K562 (cell line): ENCODE results near the gene HDAC7. TPM values are rescaled to one million over a fixed set of nuclear protein-coding genes. Genes with fewer than 3 reads are reported as not detected.

Experiments
- ATAC-seq: fragments of 200-7000 bp; cut with Tn5 transposase; 3 replicates; pipeline ENCODE4 v1.9.1; 2020; ENCODE audit warnings: moderate library complexity
- BruUV-seq: library from RNA; stranded (reverse); fragments of 400-500 nt; replicated peaks from 2 replicates; lab custom pipeline; 2021; lab: Mats Ljungman, UMichigan
- CTCF ChIA-PET: fragments of 300-600 bp; formaldehyde crosslinking; extraction: SDS; loops from one replicate; lab custom pipeline; 2021; ENCODE audit warnings: low intra/inter-chr PET ratio; lab: Yijun Ruan, JAX
- POLR2A ChIA-PET: fragments of 300-600, 350-650 bp; sonication (Branson Sonifier 250); formaldehyde crosslinking; extraction: SDS; loops from one replicate; lab custom pipeline; 2021; ENCODE audit warnings: antibody characterized with exemption, inconsistent platforms; lab: Yijun Ruan, JAX
- DNase-seq, 4 experiments: peaks; one replicate each; pipeline versions ENCODE4 v3.0.0 to v3.0.0-alpha.2; 2011 to 2018; ENCODE audit warnings: low spot score in 3 of 4, mixed read lengths in 3 of 4; ENCODE audit errors: extremely low read depth in 1 of 4
- FAIRE-seq: peaks from 2 replicates; lab custom pipeline; 2011; peaks lifted over from hg19 to GRCh38; lab: Jason Lieb, UNC
- H2AFZ ChIP-seq: 2 replicates; pipeline ENCODE4 v1.6.0; 2011; ENCODE audit warnings: low read depth, low read length, control low read depth, inconsistent platforms
- H3K27ac ChIP-seq: fragments of 200-600 bp; 3 replicates; pipeline ENCODE4 v1.8.0; 2011; ENCODE audit warnings: low read depth, mild to moderate bottlenecking, control low read depth, inconsistent platforms, low read length, moderate library complexity, mixed read lengths; ENCODE audit errors: extremely low read depth
- H3K27me3 ChIP-seq, 2 experiments: fragments of 300-600 bp in 1 of 2; 2 replicates in 1 of 2; 3 replicates in 1 of 2; pipeline versions ENCODE4 v1.6.0 to v1.8.0; 2011; ENCODE audit warnings: inconsistent platforms in 2 of 2, low read length in 2 of 2, mild to moderate bottlenecking in 1 of 2, mixed read lengths in 1 of 2, moderate library complexity in 1 of 2; ENCODE audit not compliant: control insufficient read depth in 2 of 2, insufficient read depth in 2 of 2
- H3K36me3 ChIP-seq: fragments of 300-600 bp; 3 replicates; pipeline ENCODE4 v1.8.0; 2011; ENCODE audit warnings: mild to moderate bottlenecking, low read length, inconsistent platforms; ENCODE audit not compliant: control insufficient read depth, insufficient read depth
- H3K4me1 ChIP-seq, 2 experiments: fragments of 200-600 bp in 1 of 2; replicated peaks in 1 of 2; 2 replicates in 1 of 2; 3 replicates in 1 of 2; pipeline versions ENCODE4 v1.5.1 to v1.8.0; 2011; ENCODE audit warnings: inconsistent platforms in 2 of 2, low read length in 2 of 2, mild to moderate bottlenecking in 1 of 2, mixed read lengths in 1 of 2, moderate library complexity in 1 of 2; ENCODE audit not compliant: control insufficient read depth in 2 of 2, insufficient read depth in 2 of 2
- H3K4me2 ChIP-seq: 2 replicates; pipeline ENCODE4 v1.6.1; 2011; ENCODE audit warnings: low read length, control low read depth, inconsistent platforms, mixed read lengths; ENCODE audit not compliant: insufficient read depth
- H3K4me3 ChIP-seq: fragments of 200-600 bp; sonication (generic), shearing (Covaris generic); 2 replicates; pipeline ENCODE4 v1.5.1; 2016; ENCODE audit warnings: control low read depth, inconsistent platforms
- H3K79me2 ChIP-seq: fragments of 200-600 bp; 3 replicates; pipeline ENCODE4 v1.8.0; 2011; ENCODE audit warnings: low read length, inconsistent platforms; ENCODE audit not compliant: control insufficient read depth, insufficient read depth
- H3K9ac ChIP-seq, 2 experiments: 2 replicates each; pipeline versions ENCODE4 v1.6.0 to v1.6.1; 2011; ENCODE audit warnings: low read depth in 2 of 2, low read length in 2 of 2, control low read depth in 1 of 2, inconsistent platforms in 1 of 2, mild to moderate bottlenecking in 1 of 2, mixed read lengths in 1 of 2; ENCODE audit not compliant: insufficient read depth in 1 of 2
- H3K9me1 ChIP-seq: one replicate; pipeline ENCODE4 v1.6.0; 2011; ENCODE audit warnings: inconsistent platforms, mild to moderate bottlenecking, low read length, moderate library complexity; ENCODE audit not compliant: control insufficient read depth, insufficient read depth
- H3K9me3 ChIP-seq: replicated peaks from 2 replicates; pipeline ENCODE4 v1.5.1; 2011; ENCODE audit warnings: low read depth, low read length, inconsistent platforms; ENCODE audit not compliant: control insufficient read depth, insufficient read depth
- H4K20me1 ChIP-seq: replicated peaks from 2 replicates; pipeline ENCODE4 v1.6.1; 2011; ENCODE audit warnings: low read length, inconsistent platforms, mixed read lengths; ENCODE audit not compliant: control insufficient read depth, insufficient read depth
- ATF3 ChIP-seq, 2 experiments: fragments of 450-650 bp in 1 of 2; sonication (generic) in 1 of 2; formaldehyde crosslinking in 1 of 2; IDR thresholded peaks in 1 of 2; conservative IDR thresholded peaks in 1 of 2; 2 replicates each; pipeline versions ENCODE4 v1.6.1 to v1.8.1; 2016 to 2023; ENCODE audit warnings: mild to moderate bottlenecking in 2 of 2, moderate library complexity in 2 of 2, inconsistent platforms in 1 of 2, missing genetic modification reagents in 1 of 2
- CBX2 ChIP-seq: fragments of 200-600 bp; sonication (generic); IDR thresholded peaks from one replicate; pipeline ENCODE4 v1.6.1; 2012; ENCODE audit warnings: mild to moderate bottlenecking, low read length, inconsistent platforms; ENCODE audit not compliant: insufficient read depth, poor library complexity, severe bottlenecking
- CREB1 ChIP-seq, 2 experiments: sonication (generic) in 1 of 2; formaldehyde crosslinking in 1 of 2; IDR thresholded peaks; 2 replicates each; pipeline versions ENCODE4 v1.6.1 to v1.8.0; 2012 to 2022; ENCODE audit warnings: inconsistent platforms in 1 of 2, mild to moderate bottlenecking in 1 of 2, missing genetic modification reagents in 1 of 2, moderate library complexity in 1 of 2
- ELK3 ChIP-seq: fragments of 450-650 bp; formaldehyde crosslinking; IDR thresholded peaks from 2 replicates; pipeline ENCODE4 v1.4.0; 2020; ENCODE audit warnings: mild to moderate bottlenecking
- GATAD2A ChIP-seq: fragments of 450-650 bp; IDR thresholded peaks from 2 replicates; pipeline ENCODE4 v1.6.1; 2017
- PTBP1 ChIP-seq: fragments of 200-400 bp; formaldehyde crosslinking; IDR thresholded peaks from 2 replicates; pipeline ENCODE4 v1.6.1; 2017; ENCODE audit warnings: low read depth, low read length
- ZNF324 ChIP-seq: fragments of 250-450 bp; sonication (Bioruptor Pico); IDR thresholded peaks from 2 replicates; pipeline ENCODE4 v1.4.0; 2020; ENCODE audit warnings: mild to moderate bottlenecking
- ZNF707 ChIP-seq: fragments of 250-450 bp; sonication (Bioruptor Pico); conservative IDR thresholded peaks from 2 replicates; pipeline ENCODE4 v1.8.0; 2022; ENCODE audit warnings: inconsistent platforms, mild to moderate bottlenecking, moderate library complexity
- WGBS: fragments of 100-300 bp; shearing (Covaris generic); methylation state at CpG from one replicate; pipeline ENCODE4 v1.1.6; 2016; ENCODE audit warnings: low coverage, mixed read lengths; ENCODE audit not compliant: insufficient coverage; ENCODE audit errors: missing lambda C conversion rate; 5-methylcytosine and 5-hydroxymethylcytosine counted together
- in situ Hi-C: fragments of 300-500 bp; cut with MboI; formaldehyde crosslinking; loops from 4 replicates; pipeline ENCODE4 v1.15.0; 2018; ENCODE audit warnings: inconsistent platforms, mixed read lengths
- intact Hi-C: fragments of 100-400 bp; cut with micrococcal nuclease; formaldehyde crosslinking; loops from 2 replicates; pipeline ENCODE4 v1.14.2; 2022
- polyA plus RNA-seq, 8 experiments: library from polyadenylated mRNA; depleted of rRNA in 4 of 8; stranded (reverse) in 5 of 8; unstranded in 3 of 8; fragments of >200 nt; fragmentation: Nextera tagmentation in 2 of 8; fragmentation: Illumina TruSeq in 1 of 8; extraction: Ambion mirVana in 2 of 8; extraction: Trizol in 1 of 8; gene quantifications; 2 replicates each; pipeline versions ENCODE4 v1.2.1 to v1.2.3, GENCODE V29; 2011 to 2014; ENCODE audit warnings: inconsistent platforms in 1 of 8, missing spikeins in 1 of 8
- total RNA-seq, 7 experiments: library from RNA; depleted of rRNA in 6 of 7; stranded (reverse); fragments of >200 nt in 6 of 7; fragmentation: Illumina TruSeq in 2 of 7; extraction: Trizol in 2 of 7; gene quantifications; 2 replicates each; pipeline versions ENCODE4 v1.2.1 to v1.2.3, GENCODE V29; 2011 to 2021; ENCODE audit warnings: low replicate concordance in 1 of 7
- TF ChIP-seq, protein P1 (sequence below): fragments of 450-650 bp; formaldehyde crosslinking; IDR thresholded peaks from 2 replicates; pipeline ENCODE4 v1.4.0; 2020; ENCODE audit warnings: mild to moderate bottlenecking, mixed read lengths
- TF ChIP-seq, protein P2 (sequence below): sonication (generic); formaldehyde crosslinking; IDR thresholded peaks from 2 replicates; pipeline ENCODE4 v1.8.1; 2023; ENCODE audit warnings: mild to moderate bottlenecking, missing genetic modification reagents

Gene HDAC7
- total and polyA plus RNA-seq, 9 of the 15 experiments (the other 6 are each of a cell fraction or from before 2014, with no cell fraction given) = 2.5 to 129 (median 31.1) TPM

DNA sequence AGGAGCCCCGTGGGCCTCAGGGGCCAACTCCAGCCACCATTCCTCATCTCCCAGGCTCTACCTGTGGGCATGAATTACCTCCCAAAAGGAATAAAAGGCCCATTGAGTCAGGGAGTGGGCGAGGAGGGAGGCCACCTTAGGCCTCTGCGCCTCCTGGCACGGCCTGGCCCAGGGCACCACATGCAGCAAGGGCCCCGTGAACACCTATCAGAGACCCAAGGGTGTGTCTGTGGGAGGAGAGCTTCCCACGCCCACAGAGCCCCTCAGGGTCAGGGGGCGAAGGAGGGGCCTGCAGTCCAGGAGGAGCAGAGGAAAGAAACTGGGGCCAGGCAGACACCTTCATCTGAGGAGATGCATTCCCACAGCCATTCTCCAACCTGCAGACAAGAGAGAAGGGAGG is 73.2 kb downstream of the HDAC7 start (continued):
- no peak for TF ChIP-seq ELK3 (CRISPR knock-in tag)
- TF ChIP-seq ATF3 (IDR thresholded peaks at IDR 0.05) = no peak
- no peak for TF ChIP-seq ATF3 (CRISPR knock-in tag; conservative IDR thresholded peaks at IDR 0.05)

DNA sequence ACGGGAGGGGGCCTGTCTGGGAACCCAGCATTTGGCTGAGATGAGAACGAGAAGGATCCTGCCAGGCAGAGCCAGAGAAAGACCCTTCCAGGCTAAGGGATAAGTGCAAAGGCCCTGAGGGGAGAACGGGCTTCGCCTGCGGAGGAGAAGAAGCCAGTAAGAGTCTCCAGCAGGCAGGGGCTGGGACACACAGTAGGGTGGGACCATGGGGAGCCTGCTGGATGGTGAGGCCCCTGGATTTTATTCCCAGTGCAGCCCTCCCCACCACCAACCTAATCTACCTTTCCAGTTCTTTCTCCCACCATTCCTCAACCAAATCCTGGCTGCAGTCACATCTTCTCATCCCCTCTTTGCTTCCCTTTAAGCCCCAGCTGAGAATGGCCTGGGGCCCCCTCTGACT is 73.6 kb downstream of the HDAC7 start:
- H3K9me3 ChIP-seq = no peaks in the 10 kb centered on the region
- H3K9ac ChIP-seq = no peak overlapping the region; a peak in 1 of 4 replicates

More for the DNA sequence above, 73.6 kb downstream of the HDAC7 start:
- no peaks in the 10 kb centered on the region; the same call in 1 of the 2 replicates for H4K20me1 ChIP-seq
- intact Hi-C loops (no loop called here), in situ Hi-C loops (no loop called here)
- no peak for FAIRE-seq
- ATAC-seq = no peak
- H3K4me3 ChIP-seq = no peak overlapping the region
- TF ChIP-seq CBX2 (no peak), ZNF707 (CRISPR knock-in tag) (no peak), PTBP1 (no peak), GATAD2A (no peak), CREB1 (IDR thresholded peaks at IDR 0.05) (no peak), CREB1 (CRISPR knock-in tag; IDR thresholded peaks at IDR 0.05) (no peak), ZNF324 (CRISPR knock-in tag) (no peak)
- TF ChIP-seq, protein P1, sequence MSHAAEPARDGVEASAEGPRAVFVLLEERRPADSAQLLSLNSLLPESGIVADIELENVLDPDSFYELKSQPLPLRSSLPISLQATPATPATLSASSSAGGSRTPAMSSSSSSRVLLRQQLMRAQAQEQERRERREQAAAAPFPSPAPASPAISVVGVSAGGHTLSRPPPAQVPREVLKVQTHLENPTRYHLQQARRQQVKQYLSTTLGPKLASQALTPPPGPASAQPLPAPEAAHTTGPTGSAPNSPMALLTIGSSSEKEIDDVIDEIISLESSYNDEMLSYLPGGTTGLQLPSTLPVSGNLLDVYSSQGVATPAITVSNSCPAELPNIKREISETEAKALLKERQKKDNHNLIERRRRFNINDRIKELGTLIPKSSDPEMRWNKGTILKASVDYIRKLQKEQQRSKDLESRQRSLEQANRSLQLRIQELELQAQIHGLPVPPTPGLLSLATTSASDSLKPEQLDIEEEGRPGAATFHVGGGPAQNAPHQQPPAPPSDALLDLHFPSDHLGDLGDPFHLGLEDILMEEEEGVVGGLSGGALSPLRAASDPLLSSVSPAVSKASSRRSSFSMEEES (CRISPR knock-in tag) = no peak
- TF ChIP-seq, protein P2, sequence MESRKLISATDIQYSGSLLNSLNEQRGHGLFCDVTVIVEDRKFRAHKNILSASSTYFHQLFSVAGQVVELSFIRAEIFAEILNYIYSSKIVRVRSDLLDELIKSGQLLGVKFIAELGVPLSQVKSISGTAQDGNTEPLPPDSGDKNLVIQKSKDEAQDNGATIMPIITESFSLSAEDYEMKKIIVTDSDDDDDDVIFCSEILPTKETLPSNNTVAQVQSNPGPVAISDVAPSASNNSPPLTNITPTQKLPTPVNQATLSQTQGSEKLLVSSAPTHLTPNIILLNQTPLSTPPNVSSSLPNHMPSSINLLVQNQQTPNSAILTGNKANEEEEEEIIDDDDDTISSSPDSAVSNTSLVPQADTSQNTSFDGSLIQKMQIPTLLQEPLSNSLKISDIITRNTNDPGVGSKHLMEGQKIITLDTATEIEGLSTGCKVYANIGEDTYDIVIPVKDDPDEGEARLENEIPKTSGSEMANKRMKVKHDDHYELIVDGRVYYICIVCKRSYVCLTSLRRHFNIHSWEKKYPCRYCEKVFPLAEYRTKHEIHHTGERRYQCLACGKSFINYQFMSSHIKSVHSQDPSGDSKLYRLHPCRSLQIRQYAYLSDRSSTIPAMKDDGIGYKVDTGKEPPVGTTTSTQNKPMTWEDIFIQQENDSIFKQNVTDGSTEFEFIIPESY = no peak
- H3K4me1 ChIP-seq = peaks cover 6 to 35% of the 10 kb centered on the region in 2 experiments; a peak in 3 of 5 replicates
- H3K27ac ChIP-seq = no peak overlapping the region
- POLR2A ChIA-PET = no interaction called here
- H3K36me3 ChIP-seq = no peaks in the 10 kb centered on the region
- H2AFZ ChIP-seq = no peak overlapping the region
- H3K79me2 ChIP-seq = no peaks in the 10 kb centered on the region
- H3K9me1 ChIP-seq = no peaks in the 10 kb centered on the region
- WGBS = 25% methylated on average over 5 of the region's 5 CpGs
- no peak for DNase-seq
- H3K27me3 ChIP-seq = peaks cover 30 to 70% of the 10 kb centered on the region in 2 experiments
- no peak overlapping the region for H3K4me2 ChIP-seq
- CTCF ChIA-PET = interaction anchor here (0.6 to 5.5 kb wide), 2 partner anchors 32 to 1068 kb away, joined by 3 to 42 read pairs; no protein-coding TSS in a partner anchor
- BruUV-seq = no TSS peak
